ENCODE measurements around the gene VAV2.

DNA sequence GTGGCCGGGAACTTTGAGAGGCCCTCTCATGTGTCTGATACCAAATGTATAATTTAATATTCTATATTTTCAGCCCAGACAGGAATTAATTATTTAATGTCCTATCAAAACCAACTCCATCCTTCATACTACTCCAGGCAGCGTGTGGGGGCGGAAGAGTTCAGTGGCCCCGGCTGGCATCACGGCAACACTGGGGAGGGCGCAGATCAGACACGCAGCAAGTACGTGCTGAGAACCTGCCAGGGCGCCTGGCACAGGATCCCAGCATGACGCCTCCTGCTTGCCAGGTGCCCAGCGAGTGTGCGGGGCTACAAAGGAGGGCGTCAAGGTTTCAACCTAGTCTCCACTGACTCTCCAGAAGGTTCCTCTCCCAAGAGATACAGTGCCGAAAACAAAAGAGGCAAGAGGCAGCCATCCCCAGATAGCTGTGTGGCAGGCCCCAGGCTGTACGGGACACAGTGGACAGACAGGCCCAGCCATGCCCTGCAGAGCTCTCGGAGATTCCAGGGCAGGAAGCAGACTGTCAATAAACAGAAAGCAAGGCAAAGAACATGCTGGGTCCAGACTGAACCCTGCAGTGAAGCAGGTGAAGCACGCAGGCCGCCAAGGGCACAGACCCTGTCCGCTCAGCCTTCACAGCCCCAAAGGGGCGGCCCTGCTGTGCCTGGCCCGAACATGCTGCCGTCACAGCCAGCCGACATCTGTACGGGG lies 110.3 kb downstream of the VAV2 start:
- TF ChIP-seq CHD4 (IDR thresholded peaks at IDR 0.05; ENCODE audit: borderline replicate concordance) (no peak), CBX8 (IDR thresholded peaks at IDR 0.05) (no peak), PHF8 (IDR thresholded peaks at IDR 0.05; ENCODE audit: borderline replicate concordance, low read depth) (no peak), RCOR1 (IDR thresholded peaks at IDR 0.05; ENCODE audit: low read depth, low read length) (no peak)
- TF ChIP-seq, protein P1, sequence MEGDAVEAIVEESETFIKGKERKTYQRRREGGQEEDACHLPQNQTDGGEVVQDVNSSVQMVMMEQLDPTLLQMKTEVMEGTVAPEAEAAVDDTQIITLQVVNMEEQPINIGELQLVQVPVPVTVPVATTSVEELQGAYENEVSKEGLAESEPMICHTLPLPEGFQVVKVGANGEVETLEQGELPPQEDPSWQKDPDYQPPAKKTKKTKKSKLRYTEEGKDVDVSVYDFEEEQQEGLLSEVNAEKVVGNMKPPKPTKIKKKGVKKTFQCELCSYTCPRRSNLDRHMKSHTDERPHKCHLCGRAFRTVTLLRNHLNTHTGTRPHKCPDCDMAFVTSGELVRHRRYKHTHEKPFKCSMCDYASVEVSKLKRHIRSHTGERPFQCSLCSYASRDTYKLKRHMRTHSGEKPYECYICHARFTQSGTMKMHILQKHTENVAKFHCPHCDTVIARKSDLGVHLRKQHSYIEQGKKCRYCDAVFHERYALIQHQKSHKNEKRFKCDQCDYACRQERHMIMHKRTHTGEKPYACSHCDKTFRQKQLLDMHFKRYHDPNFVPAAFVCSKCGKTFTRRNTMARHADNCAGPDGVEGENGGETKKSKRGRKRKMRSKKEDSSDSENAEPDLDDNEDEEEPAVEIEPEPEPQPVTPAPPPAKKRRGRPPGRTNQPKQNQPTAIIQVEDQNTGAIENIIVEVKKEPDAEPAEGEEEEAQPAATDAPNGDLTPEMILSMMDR (IDR thresholded peaks at IDR 0.05) = no peak
- TF ChIP-seq, protein P2, sequence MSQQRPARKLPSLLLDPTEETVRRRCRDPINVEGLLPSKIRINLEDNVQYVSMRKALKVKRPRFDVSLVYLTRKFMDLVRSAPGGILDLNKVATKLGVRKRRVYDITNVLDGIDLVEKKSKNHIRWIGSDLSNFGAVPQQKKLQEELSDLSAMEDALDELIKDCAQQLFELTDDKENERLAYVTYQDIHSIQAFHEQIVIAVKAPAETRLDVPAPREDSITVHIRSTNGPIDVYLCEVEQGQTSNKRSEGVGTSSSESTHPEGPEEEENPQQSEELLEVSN (IDR thresholded peaks at IDR 0.05; ENCODE audit: borderline replicate concordance, low read depth) = no peak

Measured in A549 (cell line).